Esophagus (tissue), 2 donors: ENCODE results near the gene IL12RB2. TPM values are rescaled to one million over a fixed set of nuclear protein-coding genes. Genes with fewer than 3 reads are reported as not detected.

Source experiments
- H3K27ac ChIP-seq, 2 donors: one replicate each; pipeline ENCODE4 v1.5.1; 2013; ENCODE audit warnings: low read depth in 2 of 2, mild to moderate bottlenecking in 2 of 2, inconsistent platforms in 1 of 2, low read length in 1 of 2, moderate library complexity in 1 of 2
- H3K27me3 ChIP-seq, 2 donors: one replicate each; pipeline ENCODE4 v1.6.1; 2013; ENCODE audit warnings: low read length in 2 of 2, control low read depth in 1 of 2, mild to moderate bottlenecking in 1 of 2; ENCODE audit not compliant: insufficient read depth in 2 of 2, control insufficient read depth in 1 of 2
- H3K36me3 ChIP-seq, 2 donors: one replicate each; pipeline ENCODE4 v1.6.1; 2013; ENCODE audit warnings: low read length in 1 of 2; ENCODE audit not compliant: control insufficient read depth in 2 of 2, insufficient read depth in 2 of 2
- H3K4me1 ChIP-seq, 2 donors: one replicate each; pipeline ENCODE4 v1.6.1; 2013; ENCODE audit warnings: low read length in 1 of 2; ENCODE audit not compliant: control insufficient read depth in 2 of 2, insufficient read depth in 2 of 2
- H3K4me3 ChIP-seq, 2 donors: one replicate each; pipeline ENCODE4 v1.5.1; 2013; ENCODE audit warnings: low read length in 2 of 2, mild to moderate bottlenecking in 2 of 2, low read depth in 1 of 2, moderate library complexity in 1 of 2
- H3K9me3 ChIP-seq, 2 donors: one replicate each; pipeline ENCODE4 v1.6.1; 2013; ENCODE audit warnings: mild to moderate bottlenecking in 2 of 2, low read depth in 1 of 2, low read length in 1 of 2, moderate library complexity in 1 of 2; ENCODE audit not compliant: control insufficient read depth in 2 of 2, insufficient read depth in 1 of 2
- WGBS, 2 donors: extraction: QIAGEN DNeasy Blood & Tissue Kit; methylation state at CpG; one replicate each; pipeline ENCODE4 v1.1.7; 2013; 5-methylcytosine and 5-hydroxymethylcytosine counted together
- polyA plus RNA-seq, 2 donors: library from polyadenylated mRNA; stranded (reverse); fragments of 200-250 nt; gene quantifications; one replicate each; pipeline ENCODE4 v1.2.3, GENCODE V29; 2013
- donor health status: healthy with polysubstance abuse.
- donor health status: Bipolar disorder and iron deficiency.

Gene IL12RB2
- polyA plus RNA-seq, 2 donors, result 1.3 to 1.7 TPM

- Histone ChIP-seq H3K27ac (no peak overlapping the region), H3K4me1 (no peaks in the 10 kb centered on the region), H3K9me3 (no peaks in the 10 kb centered on the region), H3K36me3 (no peaks in the 10 kb centered on the region), H3K27me3 (no peaks in the 10 kb centered on the region), H3K4me3 (no peak overlapping the region)
- WGBS, 2 donors, result 53% methylated on average over 8 of the region's 8 CpGs
Measured at GRCh38 chr1:67367370-67368045, 59.8 kb downstream of the IL12RB2 start.

- Histone ChIP-seq H3K4me3 (no peak overlapping the region), H3K36me3 (no peaks in the 10 kb centered on the region), H3K4me1 (no peaks in the 10 kb centered on the region), H3K27me3 (no peaks in the 10 kb centered on the region), H3K27ac (no peak overlapping the region), H3K9me3 (no peaks in the 10 kb centered on the region)
- 79 to 82% methylated on average over 1 of the region's 1 CpG for WGBS, 2 donors
Measured at GRCh38 chr1:67368046-67368514, 60.4 kb downstream of the IL12RB2 start.

- no peaks in the 10 kb centered on the region for H3K9me3 ChIP-seq
- H3K4me3 ChIP-seq, result no peak overlapping the region
- H3K27ac ChIP-seq, result no peak overlapping the region
- no peaks in the 10 kb centered on the region for H3K36me3 ChIP-seq
- peaks cover 0 to 2% of the 10 kb centered on the region in 2 donors for H3K4me1 ChIP-seq
- WGBS, 2 donors, result 89 to 100% methylated on average over 2 of the region's 2 CpGs
- no peaks in the 10 kb centered on the region for H3K27me3 ChIP-seq
Measured at GRCh38 chr1:67371043-67371442, 63.4 kb downstream of the IL12RB2 start.

GRCh38 chr1:67371681-67372080, 64.0 kb downstream of the IL12RB2 start:
- Histone ChIP-seq H3K27ac (no peak overlapping the region), H3K9me3 (no peaks in the 10 kb centered on the region), H3K4me1 (peaks cover 0 to 2% of the 10 kb centered on the region in 2 donors), H3K4me3 (no peak overlapping the region), H3K27me3 (no peaks in the 10 kb centered on the region), H3K36me3 (no peaks in the 10 kb centered on the region)
- 82 to 86% methylated on average over 5 of the region's 5 CpGs for WGBS, 2 donors

- no peaks in the 10 kb centered on the region for H3K9me3 ChIP-seq
- no peaks in the 10 kb centered on the region for H3K36me3 ChIP-seq
- WGBS, 2 donors, result 36 to 53% methylated on average over 3 of the region's 3 CpGs
- no peak overlapping the region for H3K4me3 ChIP-seq
- peaks cover 0 to 2% of the 10 kb centered on the region in 2 donors for H3K4me1 ChIP-seq
- H3K27ac ChIP-seq, result no peak overlapping the region
- H3K27me3 ChIP-seq, result no peaks in the 10 kb centered on the region
Measured at GRCh38 chr1:67372136-67372535, 64.5 kb downstream of the IL12RB2 start.

GRCh38 chr1:67372898-67373297, 65.2 kb downstream of the IL12RB2 start:
- H3K9me3 ChIP-seq, result no peaks in the 10 kb centered on the region
- no peaks in the 10 kb centered on the region for H3K36me3 ChIP-seq
- H3K27me3 ChIP-seq, result no peaks in the 10 kb centered on the region
- H3K4me3 ChIP-seq, result no peak overlapping the region
- H3K4me1 ChIP-seq, result peaks cover 0 to 2% of the 10 kb centered on the region in 2 donors
- no peak overlapping the region for H3K27ac ChIP-seq

GRCh38 chr1:67376381-67376780, 68.7 kb downstream of the IL12RB2 start:
- no peaks in the 10 kb centered on the region for H3K9me3 ChIP-seq
- no peaks in the 10 kb centered on the region for H3K27me3 ChIP-seq
- H3K36me3 ChIP-seq, result no peaks in the 10 kb centered on the region
- no peak overlapping the region for H3K4me3 ChIP-seq
- 34 to 43% methylated on average over 3 of the region's 3 CpGs for WGBS, 2 donors
- H3K27ac ChIP-seq, result peak overlapping the region in 1 of 2 donors; percentile 9
- H3K4me1 ChIP-seq, result peaks cover 0 to 2% of the 10 kb centered on the region in 2 donors

GRCh38 chr1:67377253-67377652, 69.6 kb downstream of the IL12RB2 start:
- Histone ChIP-seq H3K36me3 (no peaks in the 10 kb centered on the region), H3K9me3 (no peaks in the 10 kb centered on the region), H3K27me3 (no peaks in the 10 kb centered on the region), H3K4me1 (peaks cover 0 to 2% of the 10 kb centered on the region in 2 donors), H3K27ac (no peak overlapping the region), H3K4me3 (no peak overlapping the region)
- 95 to 96% methylated on average over 1 of the region's 1 CpG for WGBS, 2 donors

GRCh38 chr1:67381154-67381553, 73.5 kb downstream of the IL12RB2 start:
- no peak overlapping the region for H3K4me3 ChIP-seq
- no peak overlapping the region for H3K27ac ChIP-seq
- no peaks in the 10 kb centered on the region for H3K27me3 ChIP-seq
- WGBS, 2 donors, result 73 to 82% methylated on average over 4 of the region's 4 CpGs
- H3K36me3 ChIP-seq, result no peaks in the 10 kb centered on the region
- no peaks in the 10 kb centered on the region for H3K9me3 ChIP-seq
- H3K4me1 ChIP-seq, result no peaks in the 10 kb centered on the region

- no peaks in the 10 kb centered on the region for H3K4me1 ChIP-seq
- H3K9me3 ChIP-seq, result no peaks in the 10 kb centered on the region
- no peaks in the 10 kb centered on the region for H3K36me3 ChIP-seq
- H3K27me3 ChIP-seq, result no peaks in the 10 kb centered on the region
- no peak overlapping the region for H3K27ac ChIP-seq
- 57 to 85% methylated on average over 1 of the region's 1 CpG for WGBS, 2 donors
- H3K4me3 ChIP-seq, result no peak overlapping the region
Measured at GRCh38 chr1:67382292-67382691, 74.6 kb downstream of the IL12RB2 start.
